Measurements from ENCODE around the gene QKI. TPM values are rescaled to one million over a fixed set of nuclear protein-coding genes. Genes with fewer than 3 reads are reported as not detected.

QKI gene
- total and polyA plus RNA-seq, 2 of the 8 experiments (the other 6 are each of a cell fraction or from before 2014, with no cell fraction given), result 181 to 183 TPM

GRCh38 chr6:163395831-163396185, 18.7 kb upstream of the QKI start:
- POLR2A ChIA-PET (ENCODE audit: partially characterized antibody), result interaction anchor here (1.5 kb wide), 1 partner anchor 38 kb away, joined by 3 read pairs; no protein-coding TSS in a partner anchor
- WGBS, 2 experiments (ENCODE audit: extremely low coverage in 1 of 2, insufficient coverage in 1 of 2, insufficient read length in 1 of 2, insufficient replicate concordance in 2 of 2, low coverage in 1 of 2, low lambda C conversion rate in 2 of 2, missing lambda C conversion rate in 1 of 2), result 67% methylated on average over 3 of the region's 3 CpGs; no CpG with 5 or more reads in 1 of the 2 experiments
- peaks cover 0 to 6% (median 3%) of the 10 kb centered on the region in 4 experiments; a peak in 5 of 7 replicates for H3K4me1 ChIP-seq (replicated peaks in 1 of 4; ENCODE audit: control insufficient read depth in 3 of 4, insufficient read depth in 4 of 4, low read length in 3 of 4)
- H3K27me3 ChIP-seq (replicated peaks in 1 of 4; ENCODE audit: control insufficient read depth in 3 of 4, extremely low read depth in 1 of 4, insufficient read depth in 3 of 4, low read length in 3 of 4), result no peaks in the 10 kb centered on the region
- H3K23ac ChIP-seq (ENCODE audit: insufficient read length), result no peak overlapping the region
- H2BK15ac ChIP-seq (ENCODE audit: low read length), result no peak overlapping the region
- no peaks in the 10 kb centered on the region for H3K79me1 ChIP-seq (ENCODE audit: low read depth, low read length)
- H3K79me2 ChIP-seq (ENCODE audit: control insufficient read depth in 1 of 2, insufficient read depth in 2 of 2, low read length in 2 of 2), result no peaks in the 10 kb centered on the region
- H3K36me3 ChIP-seq (ENCODE audit: control insufficient read depth in 2 of 4, insufficient read depth in 4 of 4, low read length in 3 of 4), result no peaks in the 10 kb centered on the region
- no peak overlapping the region for H3K4ac ChIP-seq (replicated peaks; ENCODE audit: insufficient read length, low read depth, low read length)
- no peak overlapping the region for H3K56ac ChIP-seq (replicated peaks; ENCODE audit: insufficient read length, low read depth, low read length)
- no peak overlapping the region for H2BK12ac ChIP-seq (ENCODE audit: low read depth, low read length)
- H3K23me2 ChIP-seq (ENCODE audit: low read depth, low read length), result peaks cover 3% of the 10 kb centered on the region; the same call in 1 of the 2 replicates
- FAIRE-seq (no peak), DNase-seq (ENCODE audit: low read depth in 1 of 2, low spot score in 2 of 2) (no peak)
- CTCF ChIA-PET (ENCODE audit: partially characterized antibody), result interaction anchor here (0.6 kb wide), 1 partner anchor 140 kb away, joined by 3 read pairs; no protein-coding TSS in a partner anchor
- H3K27ac ChIP-seq (ENCODE audit: low read depth, low read length), result no peak overlapping the region
- H3K14ac ChIP-seq (ENCODE audit: insufficient read length), result no peak overlapping the region
- no peak overlapping the region for H3K9ac ChIP-seq (replicated peaks in 1 of 4; ENCODE audit: extremely low read depth in 1 of 4, low read depth in 3 of 4, low read length in 3 of 4)
- H2AFZ ChIP-seq (ENCODE audit: low read length), result no peak overlapping the region
- no peak overlapping the region for H2BK20ac ChIP-seq (ENCODE audit: low read length)
- H3K4me2 ChIP-seq (ENCODE audit: insufficient read depth in 1 of 2, low read depth in 2 of 2, low read length in 2 of 2), result peak overlapping the region in 1 of 2 experiments; percentile 85; a peak in 1 of 4 replicates
- TF ChIP-seq KDM4A (IDR thresholded peaks at IDR 0.05; ENCODE audit: low read depth, low read length, severe bottlenecking) (no peak), BACH1 (IDR thresholded peaks at IDR 0.05; ENCODE audit: low read length) (no peak), BRCA1 (IDR thresholded peaks at IDR 0.05; ENCODE audit: low read depth, low read length) (no peak), RBBP5 (IDR thresholded peaks at IDR 0.05; ENCODE audit: borderline replicate concordance, low read depth, low read length) (no peak), RXRA (IDR thresholded peaks at IDR 0.05; ENCODE audit: insufficient read depth, low read depth, low read length) (no peak), MAX (IDR thresholded peaks at IDR 0.05) (no peak), HDAC6 (IDR thresholded peaks at IDR 0.05; ENCODE audit: low read depth, low read length) (no peak)
- peak overlapping the region; percentile 20; the same call in 1 of the 2 replicates for H3K18ac ChIP-seq (ENCODE audit: extremely low read depth, low read length)
- no peak overlapping the region for H4K5ac ChIP-seq (ENCODE audit: insufficient read length, low read depth, low read length)
- no peak overlapping the region for H2AK5ac ChIP-seq (ENCODE audit: low read depth, low read length)
- no peak overlapping the region for H3K4me3 ChIP-seq (ENCODE audit: extremely low read depth in 1 of 4, insufficient read depth in 2 of 4, low read depth in 3 of 4, low read length in 4 of 4)
- peak overlapping the region; percentile 68 for H2BK120ac ChIP-seq (replicated peaks; ENCODE audit: low read depth, low read length)
- H4K20me1 ChIP-seq (replicated peaks in 1 of 2; ENCODE audit: control insufficient read depth in 1 of 2, insufficient read depth in 2 of 2, low read length in 2 of 2), result no peaks in the 10 kb centered on the region
- H4K91ac ChIP-seq (replicated peaks; ENCODE audit: insufficient read length, low read length), result peak overlapping the region; percentile 44
- H2BK5ac ChIP-seq (ENCODE audit: low read depth, low read length), result no peak overlapping the region
- no peak overlapping the region for H4K8ac ChIP-seq (ENCODE audit: extremely low read depth, insufficient read depth, low read length)
- no peaks in the 10 kb centered on the region for H3K9me3 ChIP-seq (ENCODE audit: insufficient read depth in 2 of 2, low read depth in 1 of 2, low read length in 1 of 2)
